GM12864 (cell line): ENCODE measurements around the gene MRTO4.
"Not testable (repeated sequence)": the region's sequence is repeated elsewhere in the genome, so short reads cannot be mapped to it uniquely, and the experiment has no call there.

Experiments used
- DNase-seq: peaks from one replicate; pipeline ENCODE4 v3.0.0-alpha.2; 2011; ENCODE audit warnings: low read depth
- H3K4me3 ChIP-seq: 2 replicates; pipeline ENCODE4 v1.5.1; 2011; ENCODE audit warnings: mild to moderate bottlenecking, low read depth, low read length, control low read depth
- TF ChIP-seq, protein P1 (sequence below): IDR thresholded peaks from 2 replicates; pipeline ENCODE4 v1.5.1; 2011; ENCODE audit warnings: low read depth, mild to moderate bottlenecking, moderate library complexity, low read length, control low read depth, inconsistent platforms; ENCODE audit errors: missing control alignments

MRTO4 gene

GRCh38 chr1:19294638-19295037 is 43.0 kb downstream of the MRTO4 start:
- TF ChIP-seq, protein P1, sequence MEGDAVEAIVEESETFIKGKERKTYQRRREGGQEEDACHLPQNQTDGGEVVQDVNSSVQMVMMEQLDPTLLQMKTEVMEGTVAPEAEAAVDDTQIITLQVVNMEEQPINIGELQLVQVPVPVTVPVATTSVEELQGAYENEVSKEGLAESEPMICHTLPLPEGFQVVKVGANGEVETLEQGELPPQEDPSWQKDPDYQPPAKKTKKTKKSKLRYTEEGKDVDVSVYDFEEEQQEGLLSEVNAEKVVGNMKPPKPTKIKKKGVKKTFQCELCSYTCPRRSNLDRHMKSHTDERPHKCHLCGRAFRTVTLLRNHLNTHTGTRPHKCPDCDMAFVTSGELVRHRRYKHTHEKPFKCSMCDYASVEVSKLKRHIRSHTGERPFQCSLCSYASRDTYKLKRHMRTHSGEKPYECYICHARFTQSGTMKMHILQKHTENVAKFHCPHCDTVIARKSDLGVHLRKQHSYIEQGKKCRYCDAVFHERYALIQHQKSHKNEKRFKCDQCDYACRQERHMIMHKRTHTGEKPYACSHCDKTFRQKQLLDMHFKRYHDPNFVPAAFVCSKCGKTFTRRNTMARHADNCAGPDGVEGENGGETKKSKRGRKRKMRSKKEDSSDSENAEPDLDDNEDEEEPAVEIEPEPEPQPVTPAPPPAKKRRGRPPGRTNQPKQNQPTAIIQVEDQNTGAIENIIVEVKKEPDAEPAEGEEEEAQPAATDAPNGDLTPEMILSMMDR = no peak
- no peak for DNase-seq
- H3K4me3 ChIP-seq = no peak overlapping the region

GRCh38 chr1:19300211-19300610 is 48.6 kb downstream of the MRTO4 start:
- TF ChIP-seq, protein P1 = no peak
- H3K4me3 ChIP-seq = no peak overlapping the region
- DNase-seq = no peak

DNA sequence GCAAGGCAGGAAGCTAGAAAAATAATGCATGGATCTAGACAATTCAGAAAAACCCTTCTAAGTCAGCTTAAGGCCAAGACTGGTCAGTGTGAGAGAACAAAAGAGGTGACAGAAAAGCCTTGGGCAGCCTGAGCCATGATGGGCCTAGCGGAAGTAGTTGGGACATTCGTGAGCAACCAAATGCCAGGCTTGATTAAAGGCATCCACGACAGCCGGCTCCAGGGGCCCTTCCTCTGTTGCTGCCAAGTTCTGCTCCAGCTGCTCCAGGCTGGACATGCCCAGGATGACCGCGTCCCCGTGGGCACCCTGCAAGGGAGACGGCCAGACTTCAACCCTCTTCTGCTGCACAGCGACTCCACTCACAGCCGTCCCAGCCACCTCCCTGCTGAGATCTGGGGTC is 52.5 kb downstream of the MRTO4 start:
- DNase-seq, H3K4me3 ChIP-seq: not testable (repeated sequence)

GRCh38 chr1:19305880-19306279 is 54.3 kb downstream of the MRTO4 start:
- TF ChIP-seq, protein P1 = no peak
- no peak overlapping the region for H3K4me3 ChIP-seq
- DNase-seq = no peak

DNA sequence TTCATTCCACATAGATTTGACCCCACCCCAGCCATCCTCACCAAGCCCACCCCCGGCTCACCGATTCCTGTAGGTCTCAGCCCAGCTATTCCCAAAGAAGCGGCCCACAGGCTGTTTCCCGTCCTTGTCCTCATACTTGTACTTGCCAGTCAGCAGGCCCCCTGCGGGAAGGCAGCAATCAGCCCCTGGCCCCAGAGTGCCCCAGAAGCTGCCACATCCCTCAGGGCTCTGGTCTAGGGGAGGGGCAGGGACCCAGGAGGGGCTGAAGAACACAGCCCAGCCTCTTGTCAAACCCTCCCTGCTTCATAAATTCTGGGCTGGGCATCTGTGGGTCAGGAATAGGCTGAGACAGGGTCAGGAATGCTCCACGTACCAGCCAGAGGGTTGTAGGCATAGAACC is 55.3 kb downstream of the MRTO4 start:
- TF ChIP-seq, protein P1 = no peak
- no peak for DNase-seq
- no peak overlapping the region for H3K4me3 ChIP-seq

DNA sequence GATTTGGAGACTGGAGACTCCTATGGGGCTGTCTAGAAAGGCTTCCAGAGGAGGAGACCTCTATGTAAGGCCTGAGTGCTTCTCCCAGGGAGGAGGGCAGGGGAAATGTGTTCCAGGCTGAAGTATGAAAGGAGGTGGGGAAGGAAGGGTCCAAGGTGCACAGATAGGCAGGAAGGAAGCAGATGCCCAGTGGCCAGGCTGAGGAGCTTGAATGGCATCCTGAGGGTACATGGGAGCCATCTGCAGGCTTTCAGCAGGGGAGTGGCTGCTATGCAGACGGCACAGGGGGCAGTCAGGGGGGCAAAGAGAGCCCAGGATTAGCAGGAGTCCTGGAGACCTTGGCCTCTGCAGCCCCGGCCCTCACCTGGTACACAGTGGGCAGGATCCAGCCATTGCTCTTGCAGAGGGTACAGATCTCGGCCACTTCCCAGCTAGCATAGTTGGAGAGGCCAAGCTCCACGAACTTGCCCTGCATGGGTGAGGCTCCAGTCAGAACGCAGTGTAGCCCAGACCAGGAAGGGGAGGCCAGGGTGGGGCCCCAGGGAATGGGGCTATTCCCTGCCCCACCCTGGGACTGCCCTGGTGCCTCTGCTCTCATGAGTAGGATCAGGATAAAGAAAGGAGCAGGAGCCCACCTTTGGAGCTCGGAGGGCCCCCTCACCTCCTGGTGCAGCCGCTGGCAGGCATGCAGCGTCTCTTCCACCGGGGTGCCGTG is 56.3 kb downstream of the MRTO4 start:
- no peak for DNase-seq
- TF ChIP-seq, protein P1 = no peak
- no peak overlapping the region for H3K4me3 ChIP-seq

DNA sequence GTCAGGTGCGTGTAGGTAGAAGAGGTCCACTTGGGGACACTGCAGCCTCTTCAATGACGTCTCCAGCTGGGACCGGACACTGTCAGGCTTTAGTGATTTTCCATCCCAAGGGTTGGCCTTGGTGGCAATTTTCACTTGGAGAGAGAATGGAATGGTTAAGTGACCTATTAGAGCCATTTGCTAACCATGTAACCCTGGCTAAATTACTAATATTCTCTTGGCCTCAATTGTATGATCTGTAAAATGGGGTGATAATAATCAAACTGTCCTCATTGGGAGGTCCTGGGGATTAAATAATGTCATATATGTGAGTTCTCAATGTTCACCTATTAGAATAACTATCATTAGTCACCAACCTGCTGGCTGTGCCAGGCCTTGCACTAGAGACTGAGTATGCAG is 56.9 kb downstream of the MRTO4 start:
- TF ChIP-seq, protein P1 = no peak
- no peak overlapping the region for H3K4me3 ChIP-seq
- no peak for DNase-seq
